Testis (tissue), 3 donors: ENCODE measurements around the gene TMC6. TPM values are rescaled to one million over a fixed set of nuclear protein-coding genes. Genes with fewer than 3 reads are reported as not detected.

Experiments used
- DNase-seq: peaks from one replicate; pipeline ENCODE4 v3.0.0-alpha.2; 2019
- H3K27ac ChIP-seq, 2 donors: fragments of 200-600 bp; sonication (generic); one replicate each; pipeline ENCODE4 v1.5.1; 2019
- H3K27me3 ChIP-seq: fragments of 200-600 bp; sonication (generic); one replicate; pipeline ENCODE4 v1.5.1; 2019
- H3K36me3 ChIP-seq: fragments of 200-600 bp; sonication (generic); one replicate; pipeline ENCODE4 v1.5.1; 2017; ENCODE audit warnings: low read depth; ENCODE audit errors: missing control alignments
- H3K4me1 ChIP-seq: fragments of 200-600 bp; sonication (generic); one replicate; pipeline ENCODE4 v1.5.1; 2019
- H3K4me3 ChIP-seq, 2 donors: fragments of 200-600 bp; sonication (generic); one replicate each; pipeline ENCODE4 v1.5.1; 2017 to 2019
- H3K9me3 ChIP-seq: fragments of 200-600 bp; sonication (generic); one replicate; pipeline ENCODE4 v1.5.1; 2017
- CTCF ChIP-seq, 3 experiments: fragments of 450-650 bp in 2 of 3; fragments of 200-600 bp in 1 of 3; sonication (generic) in 1 of 3; IDR thresholded peaks; one replicate each; pipeline ENCODE4 v1.5.1; 2016 to 2019; ENCODE audit warnings: antibody characterized with exemption in 3 of 3, mild to moderate bottlenecking in 2 of 3, moderate library complexity in 1 of 3
- POLR2A ChIP-seq: fragments of 450-650 bp; IDR thresholded peaks from one replicate; pipeline ENCODE4 v1.6.1; 2017; ENCODE audit warnings: antibody characterized with exemption, mild to moderate bottlenecking, moderate library complexity
- WGBS, 2 donors: methylation state at CpG; one replicate each; pipeline ENCODE4 v1.1.5; 2018; 5-methylcytosine and 5-hydroxymethylcytosine counted together
- intact Hi-C: fragments of 100-400 bp; cut with DNase I; formaldehyde crosslinking; loops from one replicate; pipeline ENCODE4 v1.15.1; 2023; ENCODE audit warnings: low total_unique reads
- polyA plus RNA-seq: library from polyadenylated mRNA; stranded (reverse); fragments of 350-450 nt; fragmentation: Illumina TruSeq; extraction: RNeasy Lipid Tissue Mini Kit (QIAGEN cat#74804); gene quantifications from one replicate; pipeline ENCODE4 v1.2.3, GENCODE V29; 2014; ENCODE audit warnings: low read depth, low replicate concordance; ENCODE audit not compliant: insufficient read depth
- total RNA-seq, 2 donors: library from RNA; depleted of rRNA; stranded (reverse); fragments of >200 nt; gene quantifications; one replicate each; pipeline ENCODE4 v1.2.3, GENCODE V29; 2016

Gene TMC6
- total and polyA plus RNA-seq, 3 donors from 2014 or later = 10.8 to 20.3 (median 18.0) TPM

DNA sequence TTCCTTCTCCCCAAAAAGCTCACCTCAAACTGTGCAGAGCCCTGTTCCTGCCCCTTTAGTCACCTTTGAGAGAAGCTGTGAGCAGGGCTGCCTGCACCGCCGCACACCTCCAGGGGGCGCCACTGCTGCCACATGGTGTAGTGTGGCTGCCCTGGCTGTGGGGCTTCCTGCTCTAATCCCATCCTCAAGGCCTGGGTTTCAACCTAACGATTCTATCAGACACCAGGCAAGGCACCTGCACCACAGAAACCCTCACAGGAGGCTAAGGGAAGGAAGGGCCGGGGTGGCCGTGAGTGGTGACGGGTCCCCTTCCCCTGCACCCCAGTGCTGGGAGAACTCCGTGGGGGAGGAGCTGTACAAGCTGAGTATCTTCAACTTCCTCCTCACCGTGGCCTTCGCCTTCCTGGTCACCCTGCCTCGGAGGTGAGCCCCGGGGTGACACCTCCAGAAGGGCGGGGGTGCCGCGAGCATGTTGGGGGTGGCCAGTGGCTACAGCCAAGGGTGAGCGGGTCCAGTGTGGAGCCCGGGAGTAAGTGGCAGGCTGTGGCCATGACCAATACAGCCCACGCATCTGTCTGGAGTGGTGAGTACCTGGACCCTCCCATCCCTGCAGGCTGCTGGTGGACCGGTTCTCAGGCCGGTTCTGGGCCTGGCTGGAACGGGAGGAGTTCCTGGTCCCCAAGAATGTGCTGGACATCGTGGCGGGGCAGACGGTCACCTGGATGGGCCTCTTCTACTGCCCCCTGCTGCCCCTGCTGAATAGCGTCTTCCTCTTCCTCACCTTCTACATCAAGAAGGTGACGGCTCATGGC lies 9.0 kb upstream of the TMC6 start:
- no peaks in the 10 kb centered on the region for H3K9me3 ChIP-seq
- H3K4me1 ChIP-seq = no peaks in the 10 kb centered on the region
- DNase-seq = no peak
- no peak overlapping the region for H3K27ac ChIP-seq
- WGBS, 2 donors = 77 to 83% methylated on average over 21 to 26 of the region's 26 CpGs
- H3K36me3 ChIP-seq = no peaks in the 10 kb centered on the region
- intact Hi-C loops = no loop called here
- peak; percentile 1 to 24 (median 6) for TF ChIP-seq CTCF (IDR thresholded peaks at IDR 0.05)
- TF ChIP-seq POLR2A = no peak
- H3K4me3 ChIP-seq = no peak overlapping the region
- H3K27me3 ChIP-seq = no peaks in the 10 kb centered on the region

DNA sequence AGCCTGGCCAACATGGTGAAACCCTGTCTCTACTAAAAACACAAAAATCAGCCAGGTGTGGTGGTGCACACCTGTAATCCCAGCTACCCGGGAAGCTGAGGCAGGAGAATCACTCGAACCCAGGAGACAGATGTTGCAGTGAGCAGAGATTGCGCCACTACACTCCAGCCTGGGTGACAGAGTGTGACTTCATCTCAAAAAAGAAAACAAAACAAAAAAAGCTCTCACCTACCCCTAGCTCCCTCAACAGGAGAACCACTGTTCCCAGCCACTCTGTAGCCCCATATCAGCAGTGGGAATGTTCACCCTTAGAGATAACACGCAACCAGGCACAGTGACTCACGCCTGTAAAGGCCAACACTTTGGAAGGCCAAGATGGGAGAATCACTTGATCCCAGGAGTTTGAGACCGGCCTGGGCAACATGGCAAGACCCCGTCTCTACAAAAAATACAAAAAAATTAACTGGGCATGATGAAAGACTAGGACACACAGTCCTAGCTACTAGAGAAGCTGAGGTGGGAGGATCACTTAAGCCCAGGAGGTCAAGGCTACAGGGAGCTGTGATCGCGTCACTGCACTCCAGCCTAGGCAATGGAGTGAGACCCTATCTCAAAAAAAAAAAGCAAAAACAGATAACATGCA lies 7.4 kb upstream of the TMC6 start:
- 72 to 89% methylated on average over 8 to 9 of the region's 9 CpGs for WGBS, 2 donors
- no peak for DNase-seq
- TF ChIP-seq POLR2A (no peak), CTCF (IDR thresholded peaks at IDR 0.05) (no peak)
- no peaks in the 10 kb centered on the region for H3K4me1 ChIP-seq
- no peaks in the 10 kb centered on the region for H3K9me3 ChIP-seq
- intact Hi-C loops = no loop called here
- H3K36me3 ChIP-seq = no peaks in the 10 kb centered on the region
- H3K27me3 ChIP-seq = no peaks in the 10 kb centered on the region
- no peak overlapping the region for H3K4me3 ChIP-seq
- H3K27ac ChIP-seq = no peak overlapping the region

DNA sequence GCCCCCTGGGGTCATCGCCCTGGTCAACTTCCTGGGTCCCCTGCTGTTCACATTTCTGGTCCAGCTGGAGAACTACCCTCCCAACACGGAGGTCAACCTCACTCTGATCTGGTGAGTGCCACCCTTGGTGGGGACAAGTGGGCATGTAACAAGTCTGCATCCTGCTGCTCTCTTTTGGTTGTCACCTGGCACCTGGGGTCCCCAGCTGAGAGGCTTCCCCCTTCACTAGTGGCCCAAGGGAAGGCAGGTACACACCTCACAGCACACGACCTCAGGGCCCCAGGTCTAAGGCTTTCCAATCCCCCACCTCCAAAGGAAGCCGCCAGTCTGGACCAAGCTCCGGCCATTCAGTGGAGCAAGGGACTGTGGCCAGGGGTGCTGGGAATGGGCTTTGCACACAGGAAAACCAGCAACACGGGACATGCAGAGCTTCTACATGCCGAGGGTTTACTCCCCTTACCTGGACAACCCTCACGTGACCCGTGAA lies 6.4 kb upstream of the TMC6 start:
- Histone ChIP-seq H3K4me1 (no peaks in the 10 kb centered on the region), H3K27me3 (no peaks in the 10 kb centered on the region), H3K36me3 (no peaks in the 10 kb centered on the region), H3K27ac (no peak overlapping the region), H3K4me3 (no peak overlapping the region), H3K9me3 (no peaks in the 10 kb centered on the region)
- WGBS, 2 donors = 90 to 91% methylated on average over 5 to 9 of the region's 9 CpGs
- DNase-seq = no peak
- TF ChIP-seq CTCF (IDR thresholded peaks at IDR 0.05) = no peak
- no peak for TF ChIP-seq POLR2A
- intact Hi-C loops = no loop called here

GRCh38 chr17:78133971-78134898 lies 5.7 kb upstream of the TMC6 start:
- no peak for DNase-seq
- Histone ChIP-seq H3K27me3 (no peaks in the 10 kb centered on the region), H3K36me3 (no peaks in the 10 kb centered on the region), H3K27ac (no peak overlapping the region), H3K4me1 (peaks cover under 1% of the 10 kb centered on the region), H3K9me3 (no peaks in the 10 kb centered on the region), H3K4me3 (no peak overlapping the region)
- intact Hi-C loops = no loop called here
- 78 to 79% methylated on average over 20 to 39 of the region's 39 CpGs for WGBS, 2 donors
- TF ChIP-seq CTCF (IDR thresholded peaks at IDR 0.05) (peak in 1 of 3 experiments; percentile 14), POLR2A (no peak)
